DMS 273 (cell line): ENCODE results near the gene GBF1.

Experiments
- DNase-seq: peaks from one replicate; lab custom pipeline; 2025; ENCODE audit not compliant: unreplicated experiment; lab: John Stamatoyannopoulos, UW

GBF1 gene

GRCh38 chr10:102342958-102343357, 97.6 kb downstream of the GBF1 start:
- no peak for DNase-seq

- DNase-seq = no peak
Measured at GRCh38 chr10:102344067-102344466, 98.7 kb downstream of the GBF1 start.

GRCh38 chr10:102347236-102347828, 102.0 kb downstream of the GBF1 start:
- DNase-seq = peak; percentile 69

- peak; percentile 82 for DNase-seq
Measured at GRCh38 chr10:102352066-102352715, 106.9 kb downstream of the GBF1 start.

GRCh38 chr10:102354451-102354850, 109.1 kb downstream of the GBF1 start:
- DNase-seq = no peak

GRCh38 chr10:102358712-102359382, 113.5 kb downstream of the GBF1 start:
- no peak for DNase-seq

GRCh38 chr10:102367441-102367840, 122.1 kb downstream of the GBF1 start:
- no peak for DNase-seq

GRCh38 chr10:102368077-102368476, 122.7 kb downstream of the GBF1 start:
- DNase-seq = no peak

- no peak for DNase-seq
Measured at GRCh38 chr10:102371295-102371694, 126.0 kb downstream of the GBF1 start.

GRCh38 chr10:102375250-102375649, 129.9 kb downstream of the GBF1 start:
- DNase-seq = no peak

GRCh38 chr10:102375867-102376266, 130.5 kb downstream of the GBF1 start:
- DNase-seq = no peak

GRCh38 chr10:102376901-102377300, 131.6 kb downstream of the GBF1 start:
- no peak for DNase-seq

GRCh38 chr10:102379383-102379782, 134.1 kb downstream of the GBF1 start:
- no peak for DNase-seq

GRCh38 chr10:102381983-102382382, 136.7 kb downstream of the GBF1 start:
- DNase-seq = no peak

GRCh38 chr10:102382871-102383270, 137.5 kb downstream of the GBF1 start:
- DNase-seq = no peak

- DNase-seq = peak; percentile 51
Measured at GRCh38 chr10:102384053-102384452, 138.7 kb downstream of the GBF1 start.

GRCh38 chr10:102384606-102385429, 139.5 kb downstream of the GBF1 start:
- peak; percentile 22 for DNase-seq

- DNase-seq = no peak
Measured at GRCh38 chr10:102389894-102390293, 144.6 kb downstream of the GBF1 start.

- no peak for DNase-seq
Measured at GRCh38 chr10:102392306-102392705, 147.0 kb downstream of the GBF1 start.

GRCh38 chr10:102393411-102394078, 148.2 kb downstream of the GBF1 start:
- DNase-seq = no peak
